ENCODE measurements around the gene HEPHL1.

GRCh38 chr11:94027210-94027609, 6.1 kb downstream of the HEPHL1 start:
- TF ChIP-seq ZNF274 (IDR thresholded peaks at IDR 0.05; ENCODE audit: low read depth, low read length) = no peak
- TF ChIP-seq SUZ12 (IDR thresholded peaks at IDR 0.05; ENCODE audit: extremely low read depth, insufficient read depth, insufficient read length) = no peak
